ENCODE data around the gene PDE4B.

PDE4B gene

GRCh38 chr1:66422804-66423203 lies 630.1 kb downstream of the PDE4B start:
- Histone ChIP-seq H3K9me3 (ENCODE audit: control insufficient read depth, low read length) (no peaks in the 10 kb centered on the region), H3K79me2 (no peaks in the 10 kb centered on the region), H3K36me3 (ENCODE audit: control insufficient read depth, insufficient read depth, low read length) (no peaks in the 10 kb centered on the region), H3K4me1 (no peaks in the 10 kb centered on the region), H3K4me2 (ENCODE audit: low read length) (no peak overlapping the region), H3K27ac (no peak overlapping the region), H3K4me3 (ENCODE audit: low read depth, low read length) (no peak overlapping the region), H2AFZ (no peak overlapping the region), H3K27me3 (ENCODE audit: control insufficient read depth, insufficient read depth, low read length) (no peaks in the 10 kb centered on the region), H3K9ac (no peak overlapping the region)
- no peak for TF ChIP-seq CTCF (IDR thresholded peaks at IDR 0.05)

Measured in parathyroid adenoma (tissue), 2 donors.